ENCODE measurements around the gene TUBGCP2.

DNA sequence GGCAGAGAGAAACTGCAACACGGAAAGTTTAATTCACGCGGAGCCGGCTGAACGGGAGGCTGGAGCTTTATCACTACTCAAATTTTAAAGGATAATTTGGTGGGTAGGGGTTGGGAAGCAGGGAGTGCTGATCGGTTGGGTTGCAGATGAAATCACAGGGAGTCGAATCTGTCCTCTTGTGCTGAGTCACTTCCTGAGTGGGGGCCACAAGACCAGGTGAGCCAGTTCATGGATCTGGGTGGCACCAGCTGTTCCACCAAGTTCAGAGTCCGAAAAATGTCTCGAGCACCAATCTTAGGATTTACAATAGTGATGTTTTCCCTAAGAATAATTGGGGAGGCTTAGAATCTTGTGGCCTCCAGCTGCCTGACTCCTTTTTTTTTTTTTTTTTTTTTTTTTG is 34.9 kb upstream of the TUBGCP2 start:
- TF ChIP-seq, protein P1, sequence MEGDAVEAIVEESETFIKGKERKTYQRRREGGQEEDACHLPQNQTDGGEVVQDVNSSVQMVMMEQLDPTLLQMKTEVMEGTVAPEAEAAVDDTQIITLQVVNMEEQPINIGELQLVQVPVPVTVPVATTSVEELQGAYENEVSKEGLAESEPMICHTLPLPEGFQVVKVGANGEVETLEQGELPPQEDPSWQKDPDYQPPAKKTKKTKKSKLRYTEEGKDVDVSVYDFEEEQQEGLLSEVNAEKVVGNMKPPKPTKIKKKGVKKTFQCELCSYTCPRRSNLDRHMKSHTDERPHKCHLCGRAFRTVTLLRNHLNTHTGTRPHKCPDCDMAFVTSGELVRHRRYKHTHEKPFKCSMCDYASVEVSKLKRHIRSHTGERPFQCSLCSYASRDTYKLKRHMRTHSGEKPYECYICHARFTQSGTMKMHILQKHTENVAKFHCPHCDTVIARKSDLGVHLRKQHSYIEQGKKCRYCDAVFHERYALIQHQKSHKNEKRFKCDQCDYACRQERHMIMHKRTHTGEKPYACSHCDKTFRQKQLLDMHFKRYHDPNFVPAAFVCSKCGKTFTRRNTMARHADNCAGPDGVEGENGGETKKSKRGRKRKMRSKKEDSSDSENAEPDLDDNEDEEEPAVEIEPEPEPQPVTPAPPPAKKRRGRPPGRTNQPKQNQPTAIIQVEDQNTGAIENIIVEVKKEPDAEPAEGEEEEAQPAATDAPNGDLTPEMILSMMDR (IDR thresholded peaks at IDR 0.05) = no peak
- no peak for TF ChIP-seq POLR2A (IDR thresholded peaks at IDR 0.05)

Data from ovary (tissue), 3 donors.